Lower leg skin (tissue), 4 donors: ENCODE results near the gene NKAIN2. TPM values are rescaled to one million over a fixed set of nuclear protein-coding genes. Genes with fewer than 3 reads are reported as not detected.

ENCODE experiments used
- DNase-seq, 2 donors: peaks; one replicate each; pipeline ENCODE4 v3.0.0-alpha.2; 2019; ENCODE audit warnings: low spot score in 2 of 2
- H3K4me3 ChIP-seq: fragments of 200-600 bp; sonication (generic); 2 replicates; pipeline ENCODE4 v1.5.1; 2017; ENCODE audit warnings: mild to moderate bottlenecking, low read depth; ENCODE audit not compliant: poor library complexity, severe bottlenecking
- POLR2A ChIP-seq, 2 donors: fragments of 450-650 bp; IDR thresholded peaks; one replicate each; pipeline ENCODE4 v1.6.1; 2016 to 2017; ENCODE audit warnings: antibody characterized with exemption in 2 of 2, mild to moderate bottlenecking in 1 of 2, moderate library complexity in 1 of 2
- WGBS, 2 donors: methylation state at CpG; one replicate each; pipeline ENCODE4 v1.1.5; 2018; 5-methylcytosine and 5-hydroxymethylcytosine counted together
- intact Hi-C: fragments of 100-400 bp; cut with DNase I; formaldehyde crosslinking; loops from one replicate; pipeline ENCODE4 v1.15.0; 2023; ENCODE audit warnings: low total_unique reads
- total RNA-seq, 4 donors: library from RNA; depleted of rRNA; stranded (reverse); fragments of >200 nt; gene quantifications; one replicate each; pipeline ENCODE4 v1.1.0, GENCODE V29; 2016
- TF ChIP-seq, protein P1 (sequence below), 3 donors: fragments of 450-650 bp; IDR thresholded peaks; one replicate each; pipeline ENCODE4 v1.5.1; 2016; ENCODE audit warnings: antibody characterized with exemption in 3 of 3, mild to moderate bottlenecking in 3 of 3, moderate library complexity in 2 of 3

NKAIN2 gene
- total RNA-seq, 4 donors from 2014 or later = 0.37 TPM; not detected in 3

DNA sequence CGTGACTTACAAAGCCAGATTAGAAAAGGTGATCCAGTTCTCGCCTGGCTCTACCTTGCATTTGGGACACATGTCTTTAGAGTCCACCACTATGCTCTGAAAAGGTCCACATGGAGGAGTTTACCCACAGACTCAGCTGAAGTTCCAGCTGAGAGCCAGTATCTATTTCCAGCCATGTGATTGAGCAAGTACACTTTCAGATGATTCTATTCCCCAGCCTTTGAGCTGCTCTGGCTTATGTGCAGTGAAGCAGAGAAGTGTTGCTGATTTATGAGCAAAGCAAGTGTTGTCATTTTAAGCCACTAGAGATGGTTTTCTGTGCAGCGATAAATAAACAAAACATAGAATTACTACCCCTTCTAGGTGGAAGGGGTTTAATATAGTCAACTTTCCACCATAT is 637.8 kb downstream of the NKAIN2 start:
- no peak for TF ChIP-seq POLR2A (IDR thresholded peaks at IDR 0.05)
- TF ChIP-seq, protein P1, sequence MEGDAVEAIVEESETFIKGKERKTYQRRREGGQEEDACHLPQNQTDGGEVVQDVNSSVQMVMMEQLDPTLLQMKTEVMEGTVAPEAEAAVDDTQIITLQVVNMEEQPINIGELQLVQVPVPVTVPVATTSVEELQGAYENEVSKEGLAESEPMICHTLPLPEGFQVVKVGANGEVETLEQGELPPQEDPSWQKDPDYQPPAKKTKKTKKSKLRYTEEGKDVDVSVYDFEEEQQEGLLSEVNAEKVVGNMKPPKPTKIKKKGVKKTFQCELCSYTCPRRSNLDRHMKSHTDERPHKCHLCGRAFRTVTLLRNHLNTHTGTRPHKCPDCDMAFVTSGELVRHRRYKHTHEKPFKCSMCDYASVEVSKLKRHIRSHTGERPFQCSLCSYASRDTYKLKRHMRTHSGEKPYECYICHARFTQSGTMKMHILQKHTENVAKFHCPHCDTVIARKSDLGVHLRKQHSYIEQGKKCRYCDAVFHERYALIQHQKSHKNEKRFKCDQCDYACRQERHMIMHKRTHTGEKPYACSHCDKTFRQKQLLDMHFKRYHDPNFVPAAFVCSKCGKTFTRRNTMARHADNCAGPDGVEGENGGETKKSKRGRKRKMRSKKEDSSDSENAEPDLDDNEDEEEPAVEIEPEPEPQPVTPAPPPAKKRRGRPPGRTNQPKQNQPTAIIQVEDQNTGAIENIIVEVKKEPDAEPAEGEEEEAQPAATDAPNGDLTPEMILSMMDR (IDR thresholded peaks at IDR 0.05) = no peak
- DNase-seq = no peak
- WGBS, 2 donors = 90 to 91% methylated on average over 3 of the region's 3 CpGs
- intact Hi-C loops = no loop called here
- no peak overlapping the region for H3K4me3 ChIP-seq

DNA sequence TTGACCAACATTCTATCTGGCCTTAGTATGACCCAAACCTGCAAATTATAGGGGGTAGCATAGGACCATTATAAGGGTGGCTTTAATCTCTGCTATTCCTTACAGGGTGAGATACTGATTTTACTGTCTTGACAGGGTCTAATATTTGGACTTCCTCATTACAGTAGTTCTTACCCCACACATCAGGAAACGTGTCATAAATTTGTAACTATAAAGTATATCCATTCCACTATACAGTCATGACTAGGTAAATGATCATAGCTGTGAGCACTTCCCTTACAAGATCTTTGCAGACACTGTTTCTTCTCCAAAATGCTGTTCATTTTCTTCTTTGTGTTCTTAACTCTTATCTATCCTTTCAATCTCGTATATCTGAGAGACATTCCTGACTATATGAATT is 639.9 kb downstream of the NKAIN2 start:
- no peak for DNase-seq
- WGBS, 2 donors = 34 to 38% methylated on average over 2 of the region's 2 CpGs
- intact Hi-C loops = no loop called here
- TF ChIP-seq, protein P1 (IDR thresholded peaks at IDR 0.05) = no peak
- TF ChIP-seq POLR2A (IDR thresholded peaks at IDR 0.05) = no peak
- no peak overlapping the region for H3K4me3 ChIP-seq

DNA sequence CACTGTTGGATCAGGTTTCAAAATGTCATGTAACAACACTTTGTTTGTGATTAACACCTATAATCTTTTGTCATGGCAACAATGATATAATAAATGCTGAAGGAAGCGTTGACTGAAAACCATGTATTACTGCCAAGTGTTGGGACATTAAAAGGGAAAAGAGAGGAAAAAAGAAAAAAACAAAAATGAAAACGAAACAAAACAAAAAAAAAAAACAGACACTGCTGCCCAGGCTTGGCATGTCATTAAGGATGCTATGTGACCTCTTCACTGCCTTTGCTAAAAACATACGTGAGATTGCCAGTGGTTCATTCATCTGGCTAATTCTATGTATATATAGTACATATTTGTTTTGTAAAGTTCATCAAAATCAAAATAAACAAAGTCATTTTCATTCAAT is 641.9 kb downstream of the NKAIN2 start:
- intact Hi-C loops = no loop called here
- TF ChIP-seq, protein P1 (IDR thresholded peaks at IDR 0.05) = no peak
- TF ChIP-seq POLR2A (IDR thresholded peaks at IDR 0.05) = no peak
- WGBS, 2 donors = 56 to 60% methylated on average over 3 of the region's 3 CpGs
- DNase-seq = no peak
- no peak overlapping the region for H3K4me3 ChIP-seq

DNA sequence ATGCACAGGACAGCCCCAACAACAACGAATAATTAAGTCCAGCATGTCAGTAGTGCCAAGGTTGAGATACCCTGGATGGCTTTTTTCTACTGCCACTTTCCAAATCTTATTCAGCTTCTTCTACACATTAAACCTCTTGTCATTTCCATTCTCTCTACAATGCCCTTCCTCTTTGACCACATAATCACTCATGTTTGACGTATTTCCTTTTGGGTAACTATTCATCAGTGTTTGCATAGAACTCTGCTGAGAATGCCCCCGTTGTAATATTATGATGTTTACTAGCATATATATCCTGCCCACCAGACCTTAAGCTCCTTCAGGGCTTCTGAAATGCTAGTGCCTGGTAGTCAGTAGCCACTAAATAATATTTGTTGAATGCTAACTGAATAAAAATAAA is 643.3 kb downstream of the NKAIN2 start:
- no peak for DNase-seq
- 39 to 55% methylated on average over 3 of the region's 3 CpGs for WGBS, 2 donors
- no peak overlapping the region for H3K4me3 ChIP-seq
- intact Hi-C loops = no loop called here
- TF ChIP-seq, protein P1 (IDR thresholded peaks at IDR 0.05) = no peak
- no peak for TF ChIP-seq POLR2A (IDR thresholded peaks at IDR 0.05)

DNA sequence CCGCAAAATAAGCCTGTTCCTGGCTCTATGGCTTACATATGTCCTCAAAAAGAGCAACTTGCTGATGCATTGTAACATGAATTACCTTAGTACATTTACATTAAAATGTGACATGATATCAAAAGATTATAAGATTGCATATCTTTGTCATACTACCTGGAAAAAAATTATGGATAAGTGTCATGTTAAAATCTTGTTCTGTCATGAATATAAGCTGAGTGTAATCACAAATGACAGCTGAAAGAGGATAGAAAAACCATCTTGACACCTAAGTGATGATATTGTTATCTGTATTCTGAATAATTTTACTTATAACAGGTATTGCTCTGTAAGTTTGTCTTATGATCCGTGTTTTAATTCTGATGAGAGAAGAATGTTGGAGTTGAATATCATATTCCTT is 655.6 kb downstream of the NKAIN2 start:
- H3K4me3 ChIP-seq = no peak overlapping the region
- intact Hi-C loops = no loop called here
- TF ChIP-seq, protein P1 (IDR thresholded peaks at IDR 0.05) = no peak
- no peak for TF ChIP-seq POLR2A (IDR thresholded peaks at IDR 0.05)
- no peak for DNase-seq
- WGBS, 2 donors = 92 to 94% methylated on average over 2 of the region's 2 CpGs

DNA sequence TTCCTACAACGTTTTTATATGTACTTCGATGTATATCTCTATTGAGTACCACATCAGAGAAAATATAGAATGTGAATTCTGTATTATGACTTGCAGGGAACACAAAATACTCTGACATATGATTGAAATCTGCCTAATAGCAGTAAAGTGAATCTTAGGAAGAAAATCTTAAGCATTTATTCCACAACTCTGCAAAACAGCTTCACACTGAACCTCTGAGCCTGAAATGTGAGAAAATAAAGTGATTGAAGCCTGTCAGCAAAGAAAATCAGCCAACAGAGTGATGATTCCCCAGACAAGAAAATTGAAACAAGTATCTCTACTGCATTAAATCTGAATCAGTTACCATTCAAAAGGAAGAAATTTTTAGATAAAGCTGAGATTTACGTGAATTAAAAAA is 659.1 kb downstream of the NKAIN2 start:
- DNase-seq = no peak
- no peak overlapping the region for H3K4me3 ChIP-seq
- TF ChIP-seq POLR2A (IDR thresholded peaks at IDR 0.05) = no peak
- TF ChIP-seq, protein P1 (IDR thresholded peaks at IDR 0.05) = no peak
- 82 to 85% methylated on average over 3 of the region's 3 CpGs for WGBS, 2 donors
- intact Hi-C loops = no loop called here
